Mucosa of descending colon (tissue), 3 donors: Measurements from ENCODE around the gene SYNJ2. TPM values are rescaled to one million over a fixed set of nuclear protein-coding genes. Genes with fewer than 3 reads are reported as not detected.

Experiments
- ATAC-seq: fragments of 200-7000 bp; cut with Tn5 transposase; one replicate; pipeline ENCODE4 v1.9.1; 2020; ENCODE audit warnings: mild to moderate bottlenecking, moderate library complexity
- DNase-seq, 3 donors: peaks; one replicate each; pipeline ENCODE4 v3.0.0-alpha.2; 2020
- H3K36me3 ChIP-seq: fragments of 200-600 bp; one replicate; pipeline ENCODE4 v1.8.0; 2021; ENCODE audit warnings: low read depth, mild to moderate bottlenecking
- H3K4me1 ChIP-seq: fragments of 200-600 bp; one replicate; pipeline ENCODE4 v1.8.0; 2021; ENCODE audit warnings: low read depth, mild to moderate bottlenecking
- H3K4me3 ChIP-seq: fragments of 200-600 bp; one replicate; pipeline ENCODE4 v1.8.0; 2021; ENCODE audit warnings: mild to moderate bottlenecking
- H3K9me3 ChIP-seq: fragments of 200-600 bp; one replicate; pipeline ENCODE4 v1.8.0; 2021; ENCODE audit warnings: mild to moderate bottlenecking
- intact Hi-C, 2 donors: fragments of 100-400 bp; cut with DNase I in 1 of 2; cut with micrococcal nuclease in 1 of 2; formaldehyde crosslinking; loops; one replicate each; pipeline versions ENCODE4 v1.11.0 to v1.11.1; 2022; cut with DNase I, micrococcal nuclease
- total RNA-seq, 3 donors: library from RNA; stranded (reverse); fragmentation: NEBNext Ultra II Directional in 2 of 3; extraction: Animal tissue kit (Norgen Biotek cat#: 25700) in 2 of 3; gene quantifications; one replicate each; pipeline versions ENCODE4 v1.2.1 to v1.2.4, GENCODE V29; 2021 to 2023
- TF ChIP-seq, protein P1 (sequence below): fragments of 200-600 bp; IDR thresholded peaks from one replicate; pipeline ENCODE4 v1.8.0; 2022; ENCODE audit warnings: antibody characterized with exemption, mild to moderate bottlenecking
- donor health status: DM: no; HTN: no; CAD: no; lungs with moderate emphysema.
- donor health status: DM: no; HTN: no; CAD: no.
- donor health status: DM: no; HTN: yes; CAD: no.

The SYNJ2 gene
- total RNA-seq, 3 donors from 2014 or later, result 28.3 to 45.9 (median 39.6) TPM

DNA sequence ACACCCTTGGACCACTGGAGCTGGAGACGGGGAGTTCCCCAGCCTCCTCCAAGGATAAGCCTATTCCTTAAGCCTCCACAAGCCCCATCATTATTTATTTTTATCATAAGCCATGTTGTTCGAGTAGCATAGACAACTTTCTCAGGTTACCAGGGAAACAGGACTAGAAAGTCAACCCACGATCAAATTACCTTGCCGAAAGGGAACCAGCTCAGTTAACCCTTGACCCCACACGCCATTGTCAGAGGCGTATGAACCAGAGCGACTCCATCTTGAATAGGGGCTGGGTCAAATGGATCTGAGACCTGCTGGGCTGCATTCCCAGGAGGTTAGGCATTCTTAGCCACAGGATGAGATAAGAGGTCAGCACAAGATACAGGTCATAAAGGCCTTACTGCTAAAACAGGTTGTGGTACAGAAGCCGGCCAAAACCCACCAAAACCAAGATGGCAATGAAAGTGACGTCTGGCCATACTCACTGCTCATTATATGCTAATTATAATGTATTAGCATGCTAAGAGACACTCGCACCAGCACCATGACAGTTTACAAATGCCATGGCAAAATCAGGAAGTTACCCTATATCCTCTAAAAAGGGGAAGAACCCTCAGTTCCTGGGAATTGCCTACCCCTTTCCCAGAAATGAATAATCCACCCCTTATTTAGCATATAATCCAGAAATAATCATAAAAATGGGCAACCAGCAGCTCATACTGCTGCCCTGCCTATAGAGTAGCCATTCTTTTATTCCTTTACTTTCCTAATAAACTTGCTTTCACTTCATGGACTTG is 22.4 kb downstream of the SYNJ2 start:
- Histone ChIP-seq H3K36me3 (no peaks in the 10 kb centered on the region), H3K4me3 (no peak overlapping the region), H3K9me3 (no peaks in the 10 kb centered on the region), H3K4me1 (peaks cover 35% of the 10 kb centered on the region)
- DNase-seq (no peak), ATAC-seq (no peak)
- TF ChIP-seq, protein P1, sequence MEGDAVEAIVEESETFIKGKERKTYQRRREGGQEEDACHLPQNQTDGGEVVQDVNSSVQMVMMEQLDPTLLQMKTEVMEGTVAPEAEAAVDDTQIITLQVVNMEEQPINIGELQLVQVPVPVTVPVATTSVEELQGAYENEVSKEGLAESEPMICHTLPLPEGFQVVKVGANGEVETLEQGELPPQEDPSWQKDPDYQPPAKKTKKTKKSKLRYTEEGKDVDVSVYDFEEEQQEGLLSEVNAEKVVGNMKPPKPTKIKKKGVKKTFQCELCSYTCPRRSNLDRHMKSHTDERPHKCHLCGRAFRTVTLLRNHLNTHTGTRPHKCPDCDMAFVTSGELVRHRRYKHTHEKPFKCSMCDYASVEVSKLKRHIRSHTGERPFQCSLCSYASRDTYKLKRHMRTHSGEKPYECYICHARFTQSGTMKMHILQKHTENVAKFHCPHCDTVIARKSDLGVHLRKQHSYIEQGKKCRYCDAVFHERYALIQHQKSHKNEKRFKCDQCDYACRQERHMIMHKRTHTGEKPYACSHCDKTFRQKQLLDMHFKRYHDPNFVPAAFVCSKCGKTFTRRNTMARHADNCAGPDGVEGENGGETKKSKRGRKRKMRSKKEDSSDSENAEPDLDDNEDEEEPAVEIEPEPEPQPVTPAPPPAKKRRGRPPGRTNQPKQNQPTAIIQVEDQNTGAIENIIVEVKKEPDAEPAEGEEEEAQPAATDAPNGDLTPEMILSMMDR, result no peak
- intact Hi-C loops, result no loop called here

DNA sequence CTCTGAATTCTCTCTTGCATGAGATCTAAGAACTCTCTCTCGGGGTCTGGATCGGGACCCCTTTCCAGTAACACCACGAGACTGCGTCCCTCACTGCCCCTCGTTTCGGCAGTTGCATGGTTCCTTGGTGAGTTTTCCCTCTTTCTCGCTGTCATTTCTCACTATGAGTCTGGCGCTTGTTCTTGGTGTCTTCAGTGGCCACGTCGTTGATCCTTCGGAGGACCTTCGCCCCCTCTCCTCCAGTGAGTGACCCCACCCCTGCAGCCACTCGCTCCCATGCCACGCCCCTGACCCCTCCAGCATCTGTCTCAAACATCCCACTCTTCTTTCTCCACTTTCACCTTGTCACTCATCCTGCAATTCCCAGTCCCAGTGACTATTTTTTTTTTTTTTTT is 23.0 kb downstream of the SYNJ2 start:
- H3K36me3 ChIP-seq, result no peaks in the 10 kb centered on the region
- H3K9me3 ChIP-seq, result no peaks in the 10 kb centered on the region
- DNase-seq (no peak), ATAC-seq (no peak)
- peaks cover 36% of the 10 kb centered on the region for H3K4me1 ChIP-seq
- TF ChIP-seq, protein P1, result no peak
- intact Hi-C loops, result no loop called here
- H3K4me3 ChIP-seq, result no peak overlapping the region

DNA sequence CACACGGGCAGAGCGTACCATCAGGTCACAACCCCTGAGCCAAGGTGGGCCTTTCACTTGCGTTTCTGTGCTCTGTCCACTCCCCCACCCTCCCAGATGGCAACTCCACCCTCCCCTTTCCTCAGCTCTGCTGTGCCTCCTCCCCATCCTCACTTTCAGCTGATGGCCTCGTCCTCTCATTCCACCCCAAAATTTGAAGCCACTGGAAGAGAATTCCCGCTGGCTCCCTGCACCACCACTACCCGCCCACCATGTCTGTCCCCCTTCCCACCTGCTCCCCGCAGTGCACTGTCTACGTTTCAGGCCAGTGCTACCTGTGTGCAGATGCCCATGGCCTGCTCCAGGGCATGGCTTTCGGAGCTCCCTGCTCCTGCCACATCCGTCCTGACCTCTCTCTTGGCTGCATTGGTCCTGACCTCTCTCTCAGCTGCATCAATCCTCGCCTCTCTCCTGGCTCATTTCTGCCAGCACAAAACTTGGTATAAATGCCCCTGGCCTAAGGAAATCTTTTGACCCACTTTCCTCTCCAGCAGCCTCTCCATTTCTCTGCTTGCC is 24.0 kb downstream of the SYNJ2 start:
- TF ChIP-seq, protein P1, result no peak
- H3K9me3 ChIP-seq, result no peaks in the 10 kb centered on the region
- no peak overlapping the region for H3K4me3 ChIP-seq
- ATAC-seq (no peak), DNase-seq (no peak)
- intact Hi-C loops, result no loop called here
- H3K36me3 ChIP-seq, result no peaks in the 10 kb centered on the region
- peaks cover 36% of the 10 kb centered on the region for H3K4me1 ChIP-seq

DNA sequence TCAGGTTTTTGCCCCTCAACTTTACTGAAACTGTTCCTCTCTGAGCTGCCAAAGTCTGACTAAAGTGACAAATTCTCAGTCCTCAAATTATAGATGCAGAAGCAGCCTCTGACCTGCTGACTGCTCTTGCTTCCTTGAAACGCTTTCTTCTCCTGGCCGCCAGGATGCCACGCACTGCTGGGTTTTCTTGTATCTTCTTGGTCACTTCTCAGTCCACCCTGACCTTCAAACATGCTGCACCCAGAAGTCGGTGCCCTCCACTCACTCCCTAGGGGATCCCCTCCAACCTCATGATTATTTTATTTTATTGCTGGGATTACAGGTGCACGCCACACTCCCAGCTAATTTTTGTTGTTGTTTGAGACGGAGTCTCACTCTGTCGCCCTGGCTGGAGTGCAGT is 24.7 kb downstream of the SYNJ2 start:
- intact Hi-C loops, result no loop called here
- no peak for DNase-seq
- TF ChIP-seq, protein P1, result no peak
- no peaks in the 10 kb centered on the region for H3K36me3 ChIP-seq
- no peak for ATAC-seq
- H3K9me3 ChIP-seq, result no peaks in the 10 kb centered on the region
- H3K4me1 ChIP-seq, result peaks cover 36% of the 10 kb centered on the region
- no peak overlapping the region for H3K4me3 ChIP-seq

DNA sequence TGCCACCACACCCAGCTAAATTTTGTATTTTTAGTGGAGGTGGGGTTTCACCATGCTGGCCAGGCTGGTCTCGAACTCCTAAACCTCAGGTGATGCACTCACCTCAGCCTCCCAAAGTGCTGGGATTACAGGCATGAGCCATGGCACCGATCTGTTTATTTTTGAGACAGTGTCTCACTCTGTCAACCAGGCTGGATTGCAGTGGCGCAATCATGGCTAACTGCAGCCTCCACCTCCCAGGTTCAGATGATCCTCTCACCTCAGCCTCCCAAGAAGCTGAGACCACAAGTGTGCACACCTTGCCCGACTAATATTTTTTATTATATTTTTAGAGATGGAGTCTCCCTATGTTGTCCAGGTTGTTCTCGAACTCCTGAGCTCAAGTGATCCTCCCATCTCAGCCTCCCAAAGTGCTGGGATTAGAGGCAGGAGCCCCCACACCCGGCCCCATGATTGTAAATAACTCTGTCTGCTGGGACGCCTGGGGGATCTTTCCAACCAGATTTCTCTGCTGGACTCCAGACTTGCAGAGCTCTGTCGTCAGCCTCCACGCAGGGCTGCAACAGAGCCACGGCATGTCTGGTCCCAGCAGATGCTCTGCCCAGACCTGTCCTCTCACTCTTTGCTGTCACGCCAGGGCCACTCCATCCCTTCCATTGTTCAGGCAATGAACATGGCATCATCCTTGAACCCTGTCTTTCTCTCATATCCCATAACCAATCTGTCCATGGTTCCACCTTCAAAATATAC is 25.3 kb downstream of the SYNJ2 start:
- TF ChIP-seq, protein P1, result no peak
- no peak overlapping the region for H3K4me3 ChIP-seq
- H3K4me1 ChIP-seq, result peaks cover 43% of the 10 kb centered on the region
- intact Hi-C loops, result no loop called here
- no peaks in the 10 kb centered on the region for H3K9me3 ChIP-seq
- no peaks in the 10 kb centered on the region for H3K36me3 ChIP-seq
- no peak for ATAC-seq
- DNase-seq, result peak in 1 of 3 donors; percentile 11
